H1 (cell line): ENCODE results near the gene PCDH9.

Experiments used
- CBX5 ChIP-seq: fragments of 300-800, 300-1000 bp; sonication (generic); IDR thresholded peaks from 2 replicates; pipeline ENCODE4 v1.7.1; 2016; ENCODE audit warnings: antibody characterized with exemption, low read length, low read depth
- CEBPB ChIP-seq: IDR thresholded peaks from 2 replicates; pipeline ENCODE4 v1.6.1; 2012; ENCODE audit warnings: low read depth, low read length
- GABPA ChIP-seq: IDR thresholded peaks from 2 replicates; pipeline ENCODE4 v1.6.1; 2011; ENCODE audit warnings: mild to moderate bottlenecking, low read length, moderate library complexity, borderline replicate concordance; ENCODE audit not compliant: insufficient read depth
- NANOG ChIP-seq: IDR thresholded peaks from 2 replicates; pipeline ENCODE4 v1.6.1; 2011; ENCODE audit warnings: low read length, low read depth, mild to moderate bottlenecking, inconsistent platforms; ENCODE audit not compliant: insufficient read depth, poor library complexity, severe bottlenecking
- POLR2A ChIP-seq, 2 experiments: IDR thresholded peaks; 1 replicate in 1 of 2; 2 replicates in 1 of 2; pipeline ENCODE4 v1.6.1; 2011; ENCODE audit warnings: low read depth in 2 of 2, low read length in 2 of 2, mild to moderate bottlenecking in 2 of 2; ENCODE audit errors: control extremely low read depth in 1 of 2
- POLR2AphosphoS5 ChIP-seq: IDR thresholded peaks from 2 replicates; pipeline ENCODE4 v1.6.1; 2011; ENCODE audit warnings: low read depth, low read length
- SIN3A ChIP-seq, 2 experiments: IDR thresholded peaks in 1 of 2; conservative IDR thresholded peaks in 1 of 2; 2 replicates each; pipeline ENCODE4 v1.6.1; 2011 to 2012; ENCODE audit warnings: low read length in 2 of 2, improper control_type of control experiment in 1 of 2, low read depth in 1 of 2, mild to moderate bottlenecking in 1 of 2
- SP1 ChIP-seq: IDR thresholded peaks from 2 replicates; pipeline ENCODE4 v1.6.1; 2011; ENCODE audit warnings: low read depth, low read length
- TEAD4 ChIP-seq: IDR thresholded peaks from 2 replicates; pipeline ENCODE4 v1.6.1; 2012; ENCODE audit warnings: low read depth, low read length, inconsistent platforms, mixed read lengths
- TF ChIP-seq, protein P1 (sequence below): IDR thresholded peaks from 2 replicates; pipeline ENCODE4 v1.6.1; 2011; ENCODE audit warnings: low read length, improper control_type of control experiment
- TF ChIP-seq, protein P2 (sequence below), 3 experiments: IDR thresholded peaks; 1 replicate in 2 of 3; 2 replicates in 1 of 3; pipeline versions ENCODE4 v1.5.1 to v1.6.1; 2011; ENCODE audit warnings: low read length in 3 of 3, mild to moderate bottlenecking in 3 of 3, inconsistent platforms in 2 of 3, low read depth in 1 of 3, moderate library complexity in 1 of 3; ENCODE audit not compliant: insufficient read depth in 1 of 3; ENCODE audit errors: control extremely low read depth in 1 of 3
- TF ChIP-seq, protein P3 (sequence below): IDR thresholded peaks from 2 replicates; pipeline ENCODE4 v1.6.1; 2012; ENCODE audit warnings: inconsistent platforms

DNA sequence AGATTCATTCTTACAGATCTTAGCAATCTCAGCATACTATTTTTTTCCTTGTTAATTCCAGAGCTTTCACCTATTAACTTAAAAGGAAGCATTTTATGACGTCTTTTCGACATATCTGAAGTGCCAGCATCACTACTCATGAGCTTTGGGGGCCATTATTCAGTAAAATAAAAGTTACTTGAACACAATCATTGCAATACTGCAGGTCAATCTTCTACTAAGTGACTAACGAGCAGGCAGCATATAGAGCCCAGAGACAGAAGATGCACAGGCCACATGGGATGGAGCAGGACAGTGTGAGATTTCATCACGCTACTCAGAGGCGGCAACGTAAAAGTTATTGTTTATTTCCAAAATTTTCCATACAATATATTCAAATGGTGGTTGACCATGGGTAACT lies 382.6 kb downstream of the PCDH9 start:
- no peak for TF ChIP-seq NANOG
- TF ChIP-seq CEBPB, result no peak
- TF ChIP-seq, protein P1, sequence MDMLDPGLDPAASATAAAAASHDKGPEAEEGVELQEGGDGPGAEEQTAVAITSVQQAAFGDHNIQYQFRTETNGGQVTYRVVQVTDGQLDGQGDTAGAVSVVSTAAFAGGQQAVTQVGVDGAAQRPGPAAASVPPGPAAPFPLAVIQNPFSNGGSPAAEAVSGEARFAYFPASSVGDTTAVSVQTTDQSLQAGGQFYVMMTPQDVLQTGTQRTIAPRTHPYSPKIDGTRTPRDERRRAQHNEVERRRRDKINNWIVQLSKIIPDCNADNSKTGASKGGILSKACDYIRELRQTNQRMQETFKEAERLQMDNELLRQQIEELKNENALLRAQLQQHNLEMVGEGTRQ, result no peak
- no peak for TF ChIP-seq SP1
- TF ChIP-seq POLR2A (IDR thresholded peaks at IDR 0.05; ENCODE audit: control extremely low read depth in 1 of 2, low read depth in 2 of 2, low read length in 2 of 2), result no peak
- no peak for TF ChIP-seq POLR2AphosphoS5
- no peak for TF ChIP-seq CBX5
- TF ChIP-seq, protein P2, sequence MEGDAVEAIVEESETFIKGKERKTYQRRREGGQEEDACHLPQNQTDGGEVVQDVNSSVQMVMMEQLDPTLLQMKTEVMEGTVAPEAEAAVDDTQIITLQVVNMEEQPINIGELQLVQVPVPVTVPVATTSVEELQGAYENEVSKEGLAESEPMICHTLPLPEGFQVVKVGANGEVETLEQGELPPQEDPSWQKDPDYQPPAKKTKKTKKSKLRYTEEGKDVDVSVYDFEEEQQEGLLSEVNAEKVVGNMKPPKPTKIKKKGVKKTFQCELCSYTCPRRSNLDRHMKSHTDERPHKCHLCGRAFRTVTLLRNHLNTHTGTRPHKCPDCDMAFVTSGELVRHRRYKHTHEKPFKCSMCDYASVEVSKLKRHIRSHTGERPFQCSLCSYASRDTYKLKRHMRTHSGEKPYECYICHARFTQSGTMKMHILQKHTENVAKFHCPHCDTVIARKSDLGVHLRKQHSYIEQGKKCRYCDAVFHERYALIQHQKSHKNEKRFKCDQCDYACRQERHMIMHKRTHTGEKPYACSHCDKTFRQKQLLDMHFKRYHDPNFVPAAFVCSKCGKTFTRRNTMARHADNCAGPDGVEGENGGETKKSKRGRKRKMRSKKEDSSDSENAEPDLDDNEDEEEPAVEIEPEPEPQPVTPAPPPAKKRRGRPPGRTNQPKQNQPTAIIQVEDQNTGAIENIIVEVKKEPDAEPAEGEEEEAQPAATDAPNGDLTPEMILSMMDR (IDR thresholded peaks at IDR 0.05; ENCODE audit: control extremely low read depth in 1 of 3, insufficient read depth in 1 of 3, low read depth in 1 of 3, low read length in 3 of 3), result no peak
- TF ChIP-seq TEAD4, result no peak
- TF ChIP-seq, protein P3, sequence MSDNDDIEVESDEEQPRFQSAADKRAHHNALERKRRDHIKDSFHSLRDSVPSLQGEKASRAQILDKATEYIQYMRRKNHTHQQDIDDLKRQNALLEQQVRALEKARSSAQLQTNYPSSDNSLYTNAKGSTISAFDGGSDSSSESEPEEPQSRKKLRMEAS, result no peak
- TF ChIP-seq SIN3A (conservative IDR thresholded peaks at IDR 0.05 in 1 of 2, IDR thresholded peaks at IDR 0.05 in 1 of 2; ENCODE audit: low read depth in 1 of 2, low read length in 2 of 2), result no peak
- no peak for TF ChIP-seq GABPA
